ELR (cell line): ENCODE measurements around the gene AKTIP.
"Not testable (repeated sequence)": the region's sequence is repeated elsewhere in the genome, so short reads cannot be mapped to it uniquely, and the experiment has no call there.

Source experiments
- DNase-seq: peaks from one replicate; pipeline ENCODE4 v3.0.0-alpha.2; 2015; ENCODE audit warnings: low read depth

AKTIP gene

GRCh38 chr16:53502331-53503269, at the start of gene AKTIP:
Gene AKTIP, minus strand, starts transcription at chr16:53503209. Its CDS starts 2,950 bp downstream, at chr16:53500259.
- peak; percentile 38 for DNase-seq

- peak; percentile 84 for DNase-seq
Observed at GRCh38 chr16:53549970-53550690, 47.1 kb upstream of the AKTIP start.

GRCh38 chr16:53546988-53547391, 44.0 kb upstream of the AKTIP start:
- peak; percentile 23 for DNase-seq

GRCh38 chr16:53545433-53545832, 42.4 kb upstream of the AKTIP start:
- no peak for DNase-seq

GRCh38 chr16:53542283-53542682, 39.3 kb upstream of the AKTIP start:
- DNase-seq: no peak

GRCh38 chr16:53541326-53541725, 38.3 kb upstream of the AKTIP start:
- no peak for DNase-seq

GRCh38 chr16:53539759-53540718, 37.0 kb upstream of the AKTIP start:
- DNase-seq: not testable (repeated sequence)

GRCh38 chr16:53539346-53539745, 36.3 kb upstream of the AKTIP start:
- not testable (repeated sequence) for DNase-seq

GRCh38 chr16:53537626-53538025, 34.6 kb upstream of the AKTIP start:
- DNase-seq: no peak

- no peak for DNase-seq
Observed at GRCh38 chr16:53534206-53534605, 31.2 kb upstream of the AKTIP start.

- no peak for DNase-seq
Observed at GRCh38 chr16:53530741-53531140, 27.7 kb upstream of the AKTIP start.

GRCh38 chr16:53530046-53530445, 27.0 kb upstream of the AKTIP start:
- no peak for DNase-seq

- no peak for DNase-seq
Observed at GRCh38 chr16:53529513-53529912, 26.5 kb upstream of the AKTIP start.

- no peak for DNase-seq
Observed at GRCh38 chr16:53528797-53529196, 25.8 kb upstream of the AKTIP start.

- no peak for DNase-seq
Observed at GRCh38 chr16:53523971-53524548, 21.1 kb upstream of the AKTIP start.

- no peak for DNase-seq
Observed at GRCh38 chr16:53523126-53523804, 20.3 kb upstream of the AKTIP start.

GRCh38 chr16:53519417-53520091, 16.5 kb upstream of the AKTIP start:
- DNase-seq: no peak

GRCh38 chr16:53518550-53519416, 15.8 kb upstream of the AKTIP start:
- DNase-seq: peak; percentile 86

GRCh38 chr16:53517851-53518250, 14.8 kb upstream of the AKTIP start:
- no peak for DNase-seq
